Measurements from ENCODE around the gene GTPBP1.

DNA sequence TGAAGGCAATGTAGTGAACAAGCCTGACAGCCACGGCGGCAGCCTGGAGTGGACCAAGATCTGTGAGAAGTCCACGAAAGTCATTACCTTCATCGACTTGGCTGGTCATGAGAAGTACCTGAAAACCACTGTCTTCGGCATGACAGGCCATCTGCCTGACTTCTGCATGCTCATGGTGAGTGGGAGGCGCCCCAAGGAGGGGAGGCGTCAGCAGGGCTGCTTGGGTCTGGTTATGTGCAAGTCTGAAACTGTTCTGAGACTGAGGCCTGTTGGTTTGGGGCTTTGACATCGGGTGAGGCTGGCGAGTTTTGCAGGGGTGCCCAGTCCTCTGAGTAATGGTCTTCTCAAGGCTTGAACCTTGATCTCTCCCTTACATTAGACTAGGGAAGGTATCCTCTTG, 11.1 kb downstream of the GTPBP1 start:
- no peak for TF ChIP-seq POLR2A (IDR thresholded peaks at IDR 0.05)
- TF ChIP-seq, protein P1, sequence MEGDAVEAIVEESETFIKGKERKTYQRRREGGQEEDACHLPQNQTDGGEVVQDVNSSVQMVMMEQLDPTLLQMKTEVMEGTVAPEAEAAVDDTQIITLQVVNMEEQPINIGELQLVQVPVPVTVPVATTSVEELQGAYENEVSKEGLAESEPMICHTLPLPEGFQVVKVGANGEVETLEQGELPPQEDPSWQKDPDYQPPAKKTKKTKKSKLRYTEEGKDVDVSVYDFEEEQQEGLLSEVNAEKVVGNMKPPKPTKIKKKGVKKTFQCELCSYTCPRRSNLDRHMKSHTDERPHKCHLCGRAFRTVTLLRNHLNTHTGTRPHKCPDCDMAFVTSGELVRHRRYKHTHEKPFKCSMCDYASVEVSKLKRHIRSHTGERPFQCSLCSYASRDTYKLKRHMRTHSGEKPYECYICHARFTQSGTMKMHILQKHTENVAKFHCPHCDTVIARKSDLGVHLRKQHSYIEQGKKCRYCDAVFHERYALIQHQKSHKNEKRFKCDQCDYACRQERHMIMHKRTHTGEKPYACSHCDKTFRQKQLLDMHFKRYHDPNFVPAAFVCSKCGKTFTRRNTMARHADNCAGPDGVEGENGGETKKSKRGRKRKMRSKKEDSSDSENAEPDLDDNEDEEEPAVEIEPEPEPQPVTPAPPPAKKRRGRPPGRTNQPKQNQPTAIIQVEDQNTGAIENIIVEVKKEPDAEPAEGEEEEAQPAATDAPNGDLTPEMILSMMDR (IDR thresholded peaks at IDR 0.05 in 4 of 5, conservative IDR thresholded peaks at IDR 0.05 in 1 of 5): no peak

Data from gastrocnemius medialis (tissue), 4 donors.